ENCODE data around the gene ANAPC7.

GRCh38 chr12:110421159-110421661, 17.7 kb upstream of the ANAPC7 start:
- no peak for TF ChIP-seq CTCF (IDR thresholded peaks at IDR 0.05; ENCODE audit: low read length)
- no peak for TF ChIP-seq EZH2 (IDR thresholded peaks at IDR 0.05; ENCODE audit: borderline replicate concordance, low read length)

Data from OCI-LY1 (cell line).